HG03558 (cell line): ENCODE data around the gene CERS6.
"Not testable (repeated sequence)": the region's sequence is repeated elsewhere in the genome, so short reads cannot be mapped to it uniquely, and the experiment has no call there.

Experiments
- ATAC-seq: cut with Tn5 transposase; IDR thresholded peaks from one replicate; pipeline ENCODE4 v1.9.1; 2021; ENCODE audit warnings: moderate number of reproducible peaks; ENCODE audit not compliant: unreplicated experiment; ENCODE audit errors: extremely low read depth

The CERS6 gene

GRCh38 chr2:168781191-168781817, 325.2 kb downstream of the CERS6 start:
- no peak for ATAC-seq

GRCh38 chr2:168782271-168782670, 326.2 kb downstream of the CERS6 start:
- ATAC-seq: no peak

GRCh38 chr2:168784993-168785392, 328.9 kb downstream of the CERS6 start:
- no peak for ATAC-seq

GRCh38 chr2:168787098-168787781, 331.2 kb downstream of the CERS6 start:
- no peak for ATAC-seq

- no peak for ATAC-seq
Observed at GRCh38 chr2:168787782-168788376, 331.8 kb downstream of the CERS6 start.

- no peak for ATAC-seq
Observed at GRCh38 chr2:168789776-168790175, 333.7 kb downstream of the CERS6 start.

- no peak for ATAC-seq
Observed at GRCh38 chr2:168790226-168790902, 334.3 kb downstream of the CERS6 start.

GRCh38 chr2:168791140-168791539, 335.1 kb downstream of the CERS6 start:
- ATAC-seq: not testable (repeated sequence)

GRCh38 chr2:168793596-168793995, 337.5 kb downstream of the CERS6 start:
- ATAC-seq: no peak

- ATAC-seq: no peak
Observed at GRCh38 chr2:168794968-168795367, 338.9 kb downstream of the CERS6 start.

- no peak for ATAC-seq
Observed at GRCh38 chr2:168796090-168796577, 340.1 kb downstream of the CERS6 start.

GRCh38 chr2:168796583-168797285, 340.7 kb downstream of the CERS6 start:
- ATAC-seq: no peak

- ATAC-seq: no peak
Observed at GRCh38 chr2:168797286-168797655, 341.2 kb downstream of the CERS6 start.

GRCh38 chr2:168798076-168798887, 342.2 kb downstream of the CERS6 start:
- no peak for ATAC-seq

- no peak for ATAC-seq
Observed at GRCh38 chr2:168798888-168799410, 342.9 kb downstream of the CERS6 start.

- ATAC-seq: no peak
Observed at GRCh38 chr2:168801471-168801870, 345.4 kb downstream of the CERS6 start.

GRCh38 chr2:168801961-168802858, 346.1 kb downstream of the CERS6 start, which contains the start of gene NOSTRIN:
TSS of gene NOSTRIN (plus strand) at chr2:168802637. CDS start at chr2:168802647, 10 bp downstream.
- no peak for ATAC-seq
